WTC11 (cell line): ENCODE measurements around the gene GRAMD2B. TPM values are rescaled to one million over a fixed set of nuclear protein-coding genes. Genes with fewer than 3 reads are reported as not detected.

Source experiments
- ATAC-seq: fragments of 200-7000 bp; cut with Tn5 transposase; 2 replicates; pipeline ENCODE4 v1.10.0; 2021; ENCODE audit warnings: mild to moderate bottlenecking, moderate library complexity
- CTCF ChIA-PET: fragments of 300-600 bp; sonication (Branson Sonifier 250); formaldehyde crosslinking; loops from one replicate; lab custom pipeline; 2021; ENCODE audit warnings: antibody characterized with exemption; lab: Charles Lee
- POLR2A ChIA-PET: fragments of 350-600 bp; sonication (Branson Sonifier 250); formaldehyde crosslinking; loops from one replicate; lab custom pipeline; 2021; ENCODE audit warnings: antibody characterized with exemption; lab: Charles Lee
- DNase-seq: peaks from one replicate; pipeline ENCODE4 v3.0.0; 2021; ENCODE audit warnings: low spot score
- H3K27ac Mint-ChIP-seq: 2 replicates; pipeline ENCODE4 v1.8.0; 2021; ENCODE audit warnings: mixed read lengths
- H3K27me3 Mint-ChIP-seq: 2 replicates; pipeline ENCODE4 v1.8.0; 2021; ENCODE audit warnings: low read depth, mild to moderate bottlenecking, moderate library complexity, mixed read lengths
- H3K36me3 Mint-ChIP-seq: 2 replicates; pipeline ENCODE4 v1.8.0; 2021; ENCODE audit warnings: mixed read lengths
- H3K4me1 Mint-ChIP-seq: 2 replicates; pipeline ENCODE4 v1.8.0; 2022; ENCODE audit warnings: mixed read lengths
- H3K4me3 Mint-ChIP-seq: 2 replicates; pipeline ENCODE4 v1.8.0; 2021; ENCODE audit warnings: mild to moderate bottlenecking, moderate library complexity, mixed read lengths
- H3K9me3 Mint-ChIP-seq: 2 replicates; pipeline ENCODE4 v1.8.0; 2021; ENCODE audit warnings: mixed read lengths
- ATF1 ChIP-seq: sonication (generic); formaldehyde crosslinking; IDR thresholded peaks from 2 replicates; pipeline ENCODE4 v1.8.1; 2023; ENCODE audit warnings: mild to moderate bottlenecking, moderate library complexity, missing genetic modification reagents
- CREB1 ChIP-seq: sonication (generic); formaldehyde crosslinking; IDR thresholded peaks from 2 replicates; pipeline ENCODE4 v1.8.0; 2023; ENCODE audit warnings: mild to moderate bottlenecking, missing genetic modification reagents
- E2F5 ChIP-seq: sonication (generic); formaldehyde crosslinking; IDR thresholded peaks from 2 replicates; pipeline ENCODE4 v1.8.1; 2022; ENCODE audit warnings: mild to moderate bottlenecking, moderate library complexity, missing genetic modification reagents
- HMGA2 ChIP-seq: fragments of 250-450 bp; sonication (Bioruptor Pico); IDR thresholded peaks from 2 replicates; pipeline ENCODE4 v1.4.0; 2021; ENCODE audit warnings: mild to moderate bottlenecking, moderate library complexity
- MLX ChIP-seq: sonication (generic); formaldehyde crosslinking; IDR thresholded peaks from 2 replicates; pipeline ENCODE4 v1.8.1; 2023; ENCODE audit warnings: mild to moderate bottlenecking, missing genetic modification reagents, moderate library complexity
- NFE2L1 ChIP-seq: sonication (generic); formaldehyde crosslinking; IDR thresholded peaks from 2 replicates; pipeline ENCODE4 v1.8.1; 2023; ENCODE audit warnings: missing genetic modification reagents
- NR3C1 ChIP-seq: sonication (generic); formaldehyde crosslinking; conservative IDR thresholded peaks from 2 replicates; pipeline ENCODE4 v1.8.1; 2023; ENCODE audit warnings: low read depth, mild to moderate bottlenecking, missing genetic modification reagents
- OVOL2 ChIP-seq: fragments of 250-450 bp; sonication (Bioruptor Pico); IDR thresholded peaks from 2 replicates; pipeline ENCODE4 v1.9.0; 2021; ENCODE audit warnings: mild to moderate bottlenecking, borderline replicate concordance
- PREB ChIP-seq: sonication (generic); formaldehyde crosslinking; IDR thresholded peaks from 2 replicates; pipeline ENCODE4 v1.8.1; 2022; ENCODE audit warnings: mild to moderate bottlenecking, missing genetic modification reagents, moderate library complexity, borderline replicate concordance
- RELA ChIP-seq: sonication (generic); formaldehyde crosslinking; IDR thresholded peaks from 2 replicates; pipeline ENCODE4 v1.8.1; 2022; ENCODE audit warnings: missing genetic modification reagents, mild to moderate bottlenecking, borderline replicate concordance
- RORB ChIP-seq: fragments of 250-450 bp; sonication (Bioruptor Pico); IDR thresholded peaks from 2 replicates; pipeline ENCODE4 v1.9.0; 2021; ENCODE audit warnings: mild to moderate bottlenecking
- SP1 ChIP-seq: sonication (generic); formaldehyde crosslinking; conservative IDR thresholded peaks from 2 replicates; pipeline ENCODE4 v1.8.1; 2022; ENCODE audit warnings: missing genetic modification reagents
- TCF7 ChIP-seq: sonication (generic); formaldehyde crosslinking; IDR thresholded peaks from 2 replicates; pipeline ENCODE4 v1.8.0; 2022; ENCODE audit warnings: mild to moderate bottlenecking, low read depth, missing genetic modification reagents, moderate library complexity
- TEAD4 ChIP-seq: sonication (generic); formaldehyde crosslinking; IDR thresholded peaks from 2 replicates; pipeline ENCODE4 v1.8.0; 2022; ENCODE audit warnings: mild to moderate bottlenecking, missing genetic modification reagents
- TP53 ChIP-seq: sonication (generic); formaldehyde crosslinking; IDR thresholded peaks from 2 replicates; pipeline ENCODE4 v1.8.1; 2023; ENCODE audit warnings: mild to moderate bottlenecking, missing genetic modification reagents
- USF2 ChIP-seq: sonication (generic); formaldehyde crosslinking; IDR thresholded peaks from 2 replicates; pipeline ENCODE4 v1.8.1; 2023; ENCODE audit warnings: mild to moderate bottlenecking, missing genetic modification reagents, moderate library complexity
- ZNF232 ChIP-seq: sonication (generic); formaldehyde crosslinking; IDR thresholded peaks from 2 replicates; pipeline ENCODE4 v1.8.0; 2022; ENCODE audit warnings: mild to moderate bottlenecking, missing genetic modification reagents
- ZNF263 ChIP-seq: sonication (generic); formaldehyde crosslinking; IDR thresholded peaks from 2 replicates; pipeline ENCODE4 v1.8.1; 2022; ENCODE audit warnings: low read depth, mild to moderate bottlenecking, moderate library complexity, missing genetic modification reagents
- ZNF317 ChIP-seq: sonication (generic); formaldehyde crosslinking; IDR thresholded peaks from 2 replicates; pipeline ENCODE4 v1.8.1; 2023; ENCODE audit warnings: low read depth, mild to moderate bottlenecking, moderate library complexity, missing genetic modification reagents, borderline replicate concordance
- total RNA-seq: library from RNA; stranded (reverse); gene quantifications from 3 replicates; pipeline ENCODE4 v1.2.3, GENCODE V29; 2021
- TF ChIP-seq, protein P1 (sequence below): sonication (generic); formaldehyde crosslinking; IDR thresholded peaks from 2 replicates; pipeline ENCODE4 v1.8.1; 2023; ENCODE audit warnings: mild to moderate bottlenecking, missing genetic modification reagents
- TF ChIP-seq, protein P2 (sequence below): fragments of 250-450 bp; sonication (Bioruptor Pico); IDR thresholded peaks from 2 replicates; pipeline ENCODE4 v1.8.0; 2021; ENCODE audit warnings: mild to moderate bottlenecking
- TF ChIP-seq, protein P3 (sequence below): sonication (generic); formaldehyde crosslinking; IDR thresholded peaks from 2 replicates; pipeline ENCODE4 v1.8.0; 2023; ENCODE audit warnings: missing genetic modification reagents
- TF ChIP-seq, protein P4 (sequence below): fragments of 250-450 bp; sonication (Bioruptor Pico); IDR thresholded peaks from 2 replicates; pipeline ENCODE4 v1.9.0; 2021; ENCODE audit warnings: mild to moderate bottlenecking

The GRAMD2B gene
- total RNA-seq, 1 experiment from 2014 or later: 11.6 TPM

GRCh38 chr5:126445502-126446174 lies 22.4 kb downstream of the GRAMD2B start (continued):
- TF ChIP-seq TP53 (no peak), NFE2L1 (CRISPR knock-in tag) (no peak), HMGA2 (no peak), PREB (CRISPR knock-in tag) (no peak), USF2 (CRISPR knock-in tag) (no peak), NR3C1 (CRISPR knock-in tag) (no peak)
- TF ChIP-seq, protein P1, sequence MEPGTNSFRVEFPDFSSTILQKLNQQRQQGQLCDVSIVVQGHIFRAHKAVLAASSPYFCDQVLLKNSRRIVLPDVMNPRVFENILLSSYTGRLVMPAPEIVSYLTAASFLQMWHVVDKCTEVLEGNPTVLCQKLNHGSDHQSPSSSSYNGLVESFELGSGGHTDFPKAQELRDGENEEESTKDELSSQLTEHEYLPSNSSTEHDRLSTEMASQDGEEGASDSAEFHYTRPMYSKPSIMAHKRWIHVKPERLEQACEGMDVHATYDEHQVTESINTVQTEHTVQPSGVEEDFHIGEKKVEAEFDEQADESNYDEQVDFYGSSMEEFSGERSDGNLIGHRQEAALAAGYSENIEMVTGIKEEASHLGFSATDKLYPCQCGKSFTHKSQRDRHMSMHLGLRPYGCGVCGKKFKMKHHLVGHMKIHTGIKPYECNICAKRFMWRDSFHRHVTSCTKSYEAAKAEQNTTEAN (CRISPR knock-in tag): no peak

DNA sequence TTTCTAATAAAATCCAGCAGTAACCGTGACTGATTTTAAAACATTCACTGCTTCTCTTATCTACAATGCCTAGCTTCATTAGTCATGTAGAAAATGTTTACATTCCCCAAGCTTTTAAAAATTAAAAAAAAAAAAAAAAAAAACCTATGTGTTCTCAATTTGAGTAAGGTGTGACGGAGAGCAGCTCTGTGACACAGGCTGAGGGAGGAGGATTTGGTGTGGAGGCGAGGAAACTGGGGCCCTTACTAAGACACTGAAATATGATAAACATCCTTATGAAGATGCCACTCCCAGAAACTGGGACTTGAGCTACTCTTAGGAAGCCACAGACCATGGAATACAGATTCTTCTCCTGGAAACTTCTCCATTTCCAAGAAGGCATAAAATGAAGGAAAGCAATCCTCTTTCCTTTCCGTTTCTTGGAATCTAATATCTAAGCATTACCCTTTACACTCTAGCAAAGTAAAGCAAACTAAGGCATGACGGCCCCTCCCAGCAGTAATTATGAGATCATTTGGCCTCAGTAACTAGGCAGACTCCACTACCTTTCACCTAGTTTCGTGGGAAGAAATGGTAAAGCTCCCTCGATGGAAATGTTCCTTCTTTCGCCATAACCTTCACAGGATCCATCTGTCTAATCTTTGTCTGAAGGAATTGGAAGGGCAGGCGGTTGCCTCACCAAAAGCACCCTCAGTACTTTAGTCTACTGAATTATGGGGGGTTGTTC lies 23.5 kb downstream of the GRAMD2B start:
- no peak for DNase-seq
- Mint-ChIP-seq H3K4me1 (peaks cover 24% of the 10 kb centered on the region), H3K27me3 (no peaks in the 10 kb centered on the region), H3K4me3 (no peak overlapping the region), H3K27ac (no peak overlapping the region), H3K36me3 (peaks cover 18% of the 10 kb centered on the region), H3K9me3 (peaks cover 8% of the 10 kb centered on the region; the same call in 1 of the 2 replicates)
- ATAC-seq: no peak
- CTCF ChIA-PET: interaction anchor here (0.6 kb wide), 2 partner anchors 106 to 208 kb away, joined by 3 read pairs; no protein-coding TSS in a partner anchor
- no peak for TF ChIP-seq ZNF317 (CRISPR knock-in tag)
- TF ChIP-seq RORB (CRISPR knock-in tag): no peak
- TF ChIP-seq USF2 (CRISPR knock-in tag): no peak
- no peak for TF ChIP-seq CREB1
- no peak for TF ChIP-seq TEAD4
- no peak for TF ChIP-seq RELA
- TF ChIP-seq MLX: no peak
- no peak for TF ChIP-seq ZNF232
- POLR2A ChIA-PET: no interaction called here

GRCh38 chr5:126448720-126449119 lies 25.5 kb downstream of the GRAMD2B start:
- no peaks in the 10 kb centered on the region for H3K27me3 Mint-ChIP-seq
- peaks cover 8% of the 10 kb centered on the region; the same call in 1 of the 2 replicates for H3K9me3 Mint-ChIP-seq
- H3K36me3 Mint-ChIP-seq: peaks cover 22% of the 10 kb centered on the region
- H3K4me3 Mint-ChIP-seq: no peak overlapping the region
- TF ChIP-seq CREB1 (no peak), ZNF263 (CRISPR knock-in tag) (no peak), SP1 (CRISPR knock-in tag) (no peak), NFE2L1 (CRISPR knock-in tag) (no peak), E2F5 (CRISPR knock-in tag) (no peak), ATF1 (CRISPR knock-in tag) (no peak), OVOL2 (CRISPR knock-in tag) (no peak), MLX (no peak), TCF7 (CRISPR knock-in tag) (no peak)
- TF ChIP-seq, protein P2, sequence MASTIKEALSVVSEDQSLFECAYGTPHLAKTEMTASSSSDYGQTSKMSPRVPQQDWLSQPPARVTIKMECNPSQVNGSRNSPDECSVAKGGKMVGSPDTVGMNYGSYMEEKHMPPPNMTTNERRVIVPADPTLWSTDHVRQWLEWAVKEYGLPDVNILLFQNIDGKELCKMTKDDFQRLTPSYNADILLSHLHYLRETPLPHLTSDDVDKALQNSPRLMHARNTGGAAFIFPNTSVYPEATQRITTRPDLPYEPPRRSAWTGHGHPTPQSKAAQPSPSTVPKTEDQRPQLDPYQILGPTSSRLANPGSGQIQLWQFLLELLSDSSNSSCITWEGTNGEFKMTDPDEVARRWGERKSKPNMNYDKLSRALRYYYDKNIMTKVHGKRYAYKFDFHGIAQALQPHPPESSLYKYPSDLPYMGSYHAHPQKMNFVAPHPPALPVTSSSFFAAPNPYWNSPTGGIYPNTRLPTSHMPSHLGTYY (CRISPR knock-in tag): no peak
- TF ChIP-seq, protein P3, sequence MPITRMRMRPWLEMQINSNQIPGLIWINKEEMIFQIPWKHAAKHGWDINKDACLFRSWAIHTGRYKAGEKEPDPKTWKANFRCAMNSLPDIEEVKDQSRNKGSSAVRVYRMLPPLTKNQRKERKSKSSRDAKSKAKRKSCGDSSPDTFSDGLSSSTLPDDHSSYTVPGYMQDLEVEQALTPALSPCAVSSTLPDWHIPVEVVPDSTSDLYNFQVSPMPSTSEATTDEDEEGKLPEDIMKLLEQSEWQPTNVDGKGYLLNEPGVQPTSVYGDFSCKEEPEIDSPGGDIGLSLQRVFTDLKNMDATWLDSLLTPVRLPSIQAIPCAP (CRISPR knock-in tag): no peak
- TF ChIP-seq, protein P4, sequence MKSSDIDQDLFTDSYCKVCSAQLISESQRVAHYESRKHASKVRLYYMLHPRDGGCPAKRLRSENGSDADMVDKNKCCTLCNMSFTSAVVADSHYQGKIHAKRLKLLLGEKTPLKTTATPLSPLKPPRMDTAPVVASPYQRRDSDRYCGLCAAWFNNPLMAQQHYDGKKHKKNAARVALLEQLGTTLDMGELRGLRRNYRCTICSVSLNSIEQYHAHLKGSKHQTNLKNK (CRISPR knock-in tag): no peak
- CTCF ChIA-PET: no interaction called here
- DNase-seq (no peak), ATAC-seq (no peak)
- peaks cover 16% of the 10 kb centered on the region for H3K4me1 Mint-ChIP-seq
- H3K27ac Mint-ChIP-seq: no peak overlapping the region
- POLR2A ChIA-PET: no interaction called here
